GM23338 (cell line): ENCODE results near the gene HSDL2. TPM values are rescaled to one million over a fixed set of nuclear protein-coding genes. Genes with fewer than 3 reads are reported as not detected.

Experiments
- ATAC-seq: fragments of 200-7000 bp; cut with Tn5 transposase; 3 replicates; pipeline ENCODE4 v1.9.1; 2020
- DNase-seq: peaks from one replicate; pipeline ENCODE4 v3.0.0-alpha.2; 2015; ENCODE audit warnings: low spot score
- H2AFZ ChIP-seq: fragments of 200-600 bp; sonication (generic); 2 replicates; pipeline ENCODE4 v1.8.0; 2016; ENCODE audit warnings: antibody characterized with exemption, mild to moderate bottlenecking, moderate library complexity
- H3F3A ChIP-seq: fragments of 200-600 bp; sonication (generic); replicated peaks from 2 replicates; pipeline ENCODE4 v1.8.0; 2017; ENCODE audit warnings: antibody characterized with exemption, mixed run types, low read depth
- H3K27ac ChIP-seq: fragments of 200-600 bp; sonication (generic); 2 replicates; pipeline ENCODE4 v1.6.1; 2016; ENCODE audit warnings: low read depth
- H3K27me3 ChIP-seq: fragments of 200-600 bp; sonication (generic); 2 replicates; pipeline ENCODE4 v1.8.0; 2016; ENCODE audit warnings: mild to moderate bottlenecking, mixed run types, moderate library complexity; ENCODE audit not compliant: insufficient read depth
- H3K36me3 ChIP-seq: fragments of 200-600 bp; sonication (generic); 2 replicates; pipeline ENCODE4 v1.8.0; 2016; ENCODE audit warnings: mild to moderate bottlenecking; ENCODE audit not compliant: insufficient read depth
- H3K4me1 ChIP-seq: fragments of 200-600 bp; sonication (generic); 2 replicates; pipeline ENCODE4 v1.8.0; 2016; ENCODE audit warnings: mild to moderate bottlenecking, moderate library complexity; ENCODE audit not compliant: insufficient read depth
- H3K4me2 ChIP-seq: fragments of 200-600 bp; sonication (generic); 2 replicates; pipeline ENCODE4 v1.7.1; 2017; ENCODE audit warnings: mixed run types
- H3K4me3 ChIP-seq: fragments of 200-600 bp; sonication (generic); 2 replicates; pipeline ENCODE4 v1.6.1; 2016; ENCODE audit warnings: mixed run types
- H3K79me2 ChIP-seq: fragments of 200-600 bp; sonication (generic); replicated peaks from 2 replicates; pipeline ENCODE4 v1.8.0; 2017; ENCODE audit warnings: mild to moderate bottlenecking; ENCODE audit not compliant: insufficient read depth
- H3K9me2 ChIP-seq: fragments of 200-600 bp; sonication (generic); 2 replicates; pipeline ENCODE4 v1.8.0; 2017; ENCODE audit not compliant: insufficient read depth
- H4K20me1 ChIP-seq: fragments of 200-600 bp; sonication (generic); replicated peaks from 2 replicates; pipeline ENCODE4 v1.8.0; 2017; ENCODE audit warnings: mild to moderate bottlenecking; ENCODE audit not compliant: insufficient read depth
- H3K27ac Mint-ChIP-seq: 2 replicates; pipeline ENCODE4 v1.8.0; 2020; ENCODE audit warnings: inconsistent platforms, mild to moderate bottlenecking, moderate library complexity, mixed read lengths
- H3K27me3 Mint-ChIP-seq: 3 replicates; pipeline ENCODE4 v1.8.0; 2022; ENCODE audit warnings: low read depth, mild to moderate bottlenecking, moderate library complexity, mixed read lengths, inconsistent platforms; ENCODE audit not compliant: insufficient read depth, poor library complexity
- H3K36me3 Mint-ChIP-seq: 3 replicates; pipeline ENCODE4 v1.8.0; 2021; ENCODE audit warnings: low read depth, mild to moderate bottlenecking, inconsistent platforms, moderate library complexity, mixed read lengths
- H3K4me1 Mint-ChIP-seq: 3 replicates; pipeline ENCODE4 v1.8.0; 2020; ENCODE audit warnings: mild to moderate bottlenecking, inconsistent platforms, mixed read lengths
- H3K4me3 Mint-ChIP-seq: 3 replicates; pipeline ENCODE4 v1.8.0; 2021; ENCODE audit warnings: moderate library complexity, mild to moderate bottlenecking, inconsistent platforms, mixed read lengths
- H3K9me3 Mint-ChIP-seq: 3 replicates; pipeline ENCODE4 v1.8.0; 2020; ENCODE audit warnings: moderate library complexity, mild to moderate bottlenecking, inconsistent platforms, mixed read lengths
- CREB1 ChIP-seq: fragments of 250-450 bp; sonication (Bioruptor Pico); IDR thresholded peaks from 2 replicates; pipeline ENCODE4 v1.5.0; 2020; ENCODE audit warnings: low read depth, mild to moderate bottlenecking, moderate library complexity
- EZH2 ChIP-seq: fragments of 200-600 bp; sonication (generic); IDR thresholded peaks from one replicate; pipeline ENCODE4 v1.8.0; 2017; ENCODE audit warnings: antibody characterized with exemption, mild to moderate bottlenecking, low read depth; ENCODE audit not compliant: unreplicated experiment
- EZH2phosphoT487 ChIP-seq: fragments of 200-600 bp; sonication (generic); IDR thresholded peaks from one replicate; pipeline ENCODE4 v1.8.1; 2018; ENCODE audit warnings: antibody characterized with exemption; ENCODE audit not compliant: unreplicated experiment
- JUNB ChIP-seq: IDR thresholded peaks from one replicate; pipeline ENCODE4 v1.6.1; 2016; ENCODE audit warnings: antibody characterized with exemption; ENCODE audit not compliant: unreplicated experiment
- NANOG ChIP-seq: IDR thresholded peaks from 2 replicates; pipeline ENCODE4 v1.6.1; 2016; ENCODE audit warnings: antibody characterized with exemption, borderline replicate concordance
- POLR2AphosphoS5 ChIP-seq: IDR thresholded peaks from 2 replicates; pipeline ENCODE4 v1.6.1; 2016; ENCODE audit warnings: antibody characterized with exemption, low read depth
- STAT1 ChIP-seq: IDR thresholded peaks from one replicate; pipeline ENCODE4 v1.6.1; 2016; ENCODE audit warnings: antibody characterized with exemption; ENCODE audit not compliant: unreplicated experiment
- ZNF331 ChIP-seq: fragments of 250-450 bp; sonication (Bioruptor Pico); IDR thresholded peaks from 2 replicates; pipeline ENCODE4 v1.5.0; 2020; ENCODE audit warnings: low read depth, mild to moderate bottlenecking, moderate library complexity
- ZNF462 ChIP-seq: fragments of 250-450 bp; sonication (Bioruptor Pico); IDR thresholded peaks from 2 replicates; pipeline ENCODE4 v1.5.0; 2020; ENCODE audit warnings: mild to moderate bottlenecking, moderate library complexity
- polyA plus RNA-seq: library from polyadenylated mRNA; unstranded; fragments of >200 nt; fragmentation: Nextera tagmentation; extraction: Ambion mirVana; gene quantifications from 2 replicates; pipeline ENCODE4 v1.2.1, GENCODE V29; 2016
- total RNA-seq: library from RNA; depleted of rRNA; stranded (reverse); fragments of >200 nt; shearing (Covaris generic); gene quantifications from 2 replicates; pipeline ENCODE4 v1.2.3, GENCODE V29; 2014
- TF ChIP-seq, protein P1 (sequence below): IDR thresholded peaks from 2 replicates; pipeline ENCODE4 v1.6.1; 2016; ENCODE audit warnings: antibody characterized with exemption

HSDL2 gene
- total and polyA plus RNA-seq, 2 experiments from 2014 or later, result 11.4 to 15.3 TPM

GRCh38 chr9:112516769-112517168 is 136.9 kb downstream of the HSDL2 start:
- Histone ChIP-seq H3K4me2 (peak overlapping the region; percentile 28; the same call in 1 of the 2 replicates), H3K79me2 (peaks cover 68% of the 10 kb centered on the region), H3K9me2 (no peaks in the 10 kb centered on the region), H2AFZ (no peak overlapping the region), H3K27me3 (no peaks in the 10 kb centered on the region), H4K20me1 (peaks cover 3% of the 10 kb centered on the region), H3K36me3 (no peaks in the 10 kb centered on the region), H3K4me3 (no peak overlapping the region), H3F3A (no peaks in the 10 kb centered on the region), H3K27ac (no peak overlapping the region), H3K4me1 (peaks cover 15% of the 10 kb centered on the region; the same call in 1 of the 2 replicates)
- peaks cover 20% of the 10 kb centered on the region for H3K4me1 Mint-ChIP-seq
- no peaks in the 10 kb centered on the region for H3K27me3 Mint-ChIP-seq
- DNase-seq (no peak), ATAC-seq (no peak)
- peaks cover 6% of the 10 kb centered on the region; the same call in 2 of the 3 replicates for H3K9me3 Mint-ChIP-seq
- H3K27ac Mint-ChIP-seq, result no peak overlapping the region
- H3K4me3 Mint-ChIP-seq, result no peak overlapping the region
- TF ChIP-seq ZNF331 (CRISPR knock-in tag) (no peak), STAT1 (no peak), CREB1 (CRISPR knock-in tag) (no peak), EZH2phosphoT487 (no peak), POLR2AphosphoS5 (no peak), EZH2 (no peak), ZNF462 (CRISPR knock-in tag) (no peak), NANOG (no peak), JUNB (no peak)
- TF ChIP-seq, protein P1, sequence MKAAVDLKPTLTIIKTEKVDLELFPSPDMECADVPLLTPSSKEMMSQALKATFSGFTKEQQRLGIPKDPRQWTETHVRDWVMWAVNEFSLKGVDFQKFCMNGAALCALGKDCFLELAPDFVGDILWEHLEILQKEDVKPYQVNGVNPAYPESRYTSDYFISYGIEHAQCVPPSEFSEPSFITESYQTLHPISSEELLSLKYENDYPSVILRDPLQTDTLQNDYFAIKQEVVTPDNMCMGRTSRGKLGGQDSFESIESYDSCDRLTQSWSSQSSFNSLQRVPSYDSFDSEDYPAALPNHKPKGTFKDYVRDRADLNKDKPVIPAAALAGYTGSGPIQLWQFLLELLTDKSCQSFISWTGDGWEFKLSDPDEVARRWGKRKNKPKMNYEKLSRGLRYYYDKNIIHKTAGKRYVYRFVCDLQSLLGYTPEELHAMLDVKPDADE, result no peak
- peaks cover 5% of the 10 kb centered on the region for H3K36me3 Mint-ChIP-seq
